Left lung (tissue), 10 donors: ENCODE measurements around the gene DNAJC6. TPM values are rescaled to one million over a fixed set of nuclear protein-coding genes. Genes with fewer than 3 reads are reported as not detected.

ENCODE experiments used
- ATAC-seq: fragments of 200-7000 bp; cut with Tn5 transposase; one replicate; pipeline ENCODE4 v1.9.1; 2020; ENCODE audit warnings: moderate library complexity
- DNase-seq, 4 donors: peaks; one replicate each; pipeline ENCODE4 v3.0.0-alpha.2; 2013 to 2020
- H3K27ac ChIP-seq, 2 donors: fragments of 200-600 bp; sonication (generic) in 1 of 2; one replicate each; pipeline versions ENCODE4 v1.5.0 to v1.8.0; 2020 to 2021
- H3K27me3 ChIP-seq, 2 donors: fragments of 200-600 bp; sonication (generic) in 1 of 2; one replicate each; pipeline versions ENCODE4 v1.5.0 to v1.8.0; 2020 to 2021
- H3K36me3 ChIP-seq, 2 donors: fragments of 200-600 bp; sonication (generic) in 1 of 2; one replicate each; pipeline versions ENCODE4 v1.5.0 to v1.8.0; 2020 to 2021
- H3K4me1 ChIP-seq, 2 donors: fragments of 200-600 bp; one replicate each; pipeline ENCODE4 v1.8.0; 2021
- H3K4me3 ChIP-seq, 2 donors: fragments of 200-600 bp; sonication (generic) in 1 of 2; one replicate each; pipeline versions ENCODE4 v1.5.0 to v1.8.0; 2020 to 2021; ENCODE audit warnings: mild to moderate bottlenecking in 1 of 2
- H3K9me3 ChIP-seq, 2 donors: fragments of 200-600 bp; sonication (generic) in 1 of 2; one replicate each; pipeline versions ENCODE4 v1.5.0 to v1.8.0; 2020 to 2021
- CTCF ChIP-seq, 2 donors: fragments of 200-600 bp; sonication (generic) in 1 of 2; IDR thresholded peaks; one replicate each; pipeline versions ENCODE4 v1.5.0 to v1.8.0; 2021; ENCODE audit warnings: antibody characterized with exemption in 2 of 2
- intact Hi-C, 2 donors: fragments of 100-400 bp; cut with DNase I; formaldehyde crosslinking; loops; one replicate each; pipeline versions ENCODE4 v1.11.2 to v1.14.2; 2022
- polyA plus RNA-seq, 6 donors: library from polyadenylated mRNA; unstranded; fragments of 120-200 nt; gene quantifications; one replicate each; pipeline ENCODE4 v1.2.1, GENCODE V29; 2013; ENCODE audit not compliant: insufficient read length in 6 of 6
- total RNA-seq, 2 donors: library from RNA; stranded (reverse); fragmentation: NEBNext Ultra II Directional; extraction: Animal tissue kit (Norgen Biotek cat#: 25700); gene quantifications; one replicate each; pipeline ENCODE4 v1.2.1, GENCODE V29; 2021
- donor health status: DM: no; HTN: yes; CAD: no.
- donor health status: DM: no; HTN: no; CAD: no.

The DNAJC6 gene
- total and polyA plus RNA-seq, 8 donors, result 2.3 to 4.6 (median 2.8) TPM

- Histone ChIP-seq H3K36me3 (peaks cover 0 to 5% of the 10 kb centered on the region in 2 donors), H3K9me3 (no peaks in the 10 kb centered on the region), H3K4me1 (peaks cover 0 to 45% of the 10 kb centered on the region in 2 donors), H3K4me3 (peak within 1 kb of the TSS; percentile 72 to 87), H3K27me3 (no peaks in the 10 kb centered on the region), H3K27ac (peak within 1 kb of the TSS; percentile 99)
- ATAC-seq (peak; percentile 30), DNase-seq (no peak)
- intact Hi-C loops, result no loop called here
- TF ChIP-seq CTCF (IDR thresholded peaks at IDR 0.05), result no peak
Measured at GRCh38 chr1:65420590-65421350, 111.4 kb downstream of the DNAJC6 start, which contains the start of the genes LEPR and LEPROT. LEPR (plus strand) TSS chr1:65420668; CDS start chr1:65565566, 144,898 bp downstream. LEPROT (plus strand) TSS chr1:65420668; CDS start chr1:65420725, 57 bp downstream.

- peaks cover 0 to 45% of the 10 kb centered on the region in 2 donors for H3K4me1 ChIP-seq
- DNase-seq (peak in 1 of 4 donors; percentile 43), ATAC-seq (no peak)
- peak overlapping the region; percentile 99 for H3K27ac ChIP-seq
- no peaks in the 10 kb centered on the region for H3K27me3 ChIP-seq
- intact Hi-C loops, result no loop called here
- peaks cover 0 to 12% of the 10 kb centered on the region in 2 donors for H3K36me3 ChIP-seq
- H3K4me3 ChIP-seq, result peak overlapping the region; percentile 72 to 87
- no peak for TF ChIP-seq CTCF (IDR thresholded peaks at IDR 0.05)
- H3K9me3 ChIP-seq, result no peaks in the 10 kb centered on the region
Measured at GRCh38 chr1:65421351-65422025, 112.1 kb downstream of the DNAJC6 start.

- H3K4me1 ChIP-seq, result peaks cover 0 to 45% of the 10 kb centered on the region in 2 donors
- H3K27ac ChIP-seq, result peak overlapping the region in 1 of 2 donors; percentile 99
- DNase-seq (no peak), ATAC-seq (no peak)
- peak overlapping the region in 1 of 2 donors; percentile 72 for H3K4me3 ChIP-seq
- TF ChIP-seq CTCF (IDR thresholded peaks at IDR 0.05), result no peak
- intact Hi-C loops, result no loop called here
- no peaks in the 10 kb centered on the region for H3K27me3 ChIP-seq
- H3K36me3 ChIP-seq, result peaks cover 0 to 22% of the 10 kb centered on the region in 2 donors
- H3K9me3 ChIP-seq, result no peaks in the 10 kb centered on the region
Measured at GRCh38 chr1:65422241-65423203, 113.2 kb downstream of the DNAJC6 start.

GRCh38 chr1:65423884-65424572, 114.7 kb downstream of the DNAJC6 start:
- peaks cover 0 to 37% of the 10 kb centered on the region in 2 donors for H3K36me3 ChIP-seq
- H3K9me3 ChIP-seq, result no peaks in the 10 kb centered on the region
- peaks cover 0 to 53% of the 10 kb centered on the region in 2 donors for H3K4me1 ChIP-seq
- no peak for DNase-seq
- no peak for ATAC-seq
- peak overlapping the region in 1 of 2 donors; percentile 57 for H3K27ac ChIP-seq
- no peaks in the 10 kb centered on the region for H3K27me3 ChIP-seq
- intact Hi-C loops, result no loop called here
- no peak for TF ChIP-seq CTCF (IDR thresholded peaks at IDR 0.05)
- H3K4me3 ChIP-seq, result no peak overlapping the region
